GM21515 (cell line): Measurements from ENCODE around the gene SYNDIG1.
"Not testable (repeated sequence)": the region's sequence is repeated elsewhere in the genome, so short reads cannot be mapped to it uniquely, and the experiment has no call there.

Source experiments
- ATAC-seq: cut with Tn5 transposase; IDR thresholded peaks from one replicate; pipeline ENCODE4 v1.9.1; 2021; ENCODE audit not compliant: unreplicated experiment

Gene SYNDIG1

GRCh38 chr20:24491041-24491756 is 21.8 kb downstream of the SYNDIG1 start:
- ATAC-seq = no peak

DNA sequence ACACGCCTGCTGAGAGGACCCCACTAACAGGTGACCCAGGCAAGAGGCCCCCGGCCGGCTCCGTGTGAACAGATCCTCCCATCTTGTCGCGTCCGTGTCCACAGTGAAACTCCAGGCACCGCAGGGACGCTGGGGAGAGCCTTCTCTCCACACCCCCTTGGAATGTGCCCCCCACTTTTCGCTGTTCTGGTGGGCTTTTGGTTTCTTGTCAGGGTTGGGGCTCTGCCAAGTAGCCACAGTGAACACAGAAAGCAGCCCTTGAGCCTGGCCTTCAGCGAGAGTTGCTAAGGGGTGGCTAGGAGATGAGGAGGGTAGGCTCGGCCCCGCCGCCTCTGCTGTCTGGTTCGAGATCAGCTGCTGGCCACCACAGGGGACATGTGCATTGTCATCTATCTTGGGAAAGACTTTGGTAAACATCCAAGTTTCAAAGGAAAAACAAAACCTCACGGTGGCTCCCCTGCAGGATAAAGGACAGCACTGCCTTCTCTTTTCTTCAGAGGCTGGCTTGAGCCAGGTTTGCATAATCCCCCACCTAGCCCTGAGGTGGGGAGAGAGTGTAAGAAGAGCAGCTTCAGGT is 22.7 kb downstream of the SYNDIG1 start:
- ATAC-seq = no peak

- no peak for ATAC-seq
Measured at GRCh38 chr20:24492698-24493097, 23.3 kb downstream of the SYNDIG1 start.

DNA sequence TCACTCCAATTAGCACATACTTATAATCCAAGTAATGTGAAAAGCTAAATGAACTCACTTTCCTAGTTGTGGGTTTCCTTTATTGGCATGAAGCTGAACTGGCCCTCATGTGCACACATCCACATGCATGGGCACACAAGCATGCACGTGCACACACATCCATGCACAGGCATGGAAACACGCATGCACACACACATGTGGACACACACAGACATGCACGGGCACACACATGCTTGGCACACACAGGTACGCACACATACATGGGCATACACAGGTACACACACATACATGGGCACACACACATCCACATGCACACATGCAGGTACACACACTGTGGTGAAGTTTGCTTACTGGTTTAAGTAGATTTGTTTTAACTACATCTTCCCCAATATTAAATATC is 23.8 kb downstream of the SYNDIG1 start:
- ATAC-seq = no peak

GRCh38 chr20:24493661-24494459 is 24.4 kb downstream of the SYNDIG1 start:
- no peak for ATAC-seq

GRCh38 chr20:24494460-24494920 is 25.1 kb downstream of the SYNDIG1 start:
- no peak for ATAC-seq

DNA sequence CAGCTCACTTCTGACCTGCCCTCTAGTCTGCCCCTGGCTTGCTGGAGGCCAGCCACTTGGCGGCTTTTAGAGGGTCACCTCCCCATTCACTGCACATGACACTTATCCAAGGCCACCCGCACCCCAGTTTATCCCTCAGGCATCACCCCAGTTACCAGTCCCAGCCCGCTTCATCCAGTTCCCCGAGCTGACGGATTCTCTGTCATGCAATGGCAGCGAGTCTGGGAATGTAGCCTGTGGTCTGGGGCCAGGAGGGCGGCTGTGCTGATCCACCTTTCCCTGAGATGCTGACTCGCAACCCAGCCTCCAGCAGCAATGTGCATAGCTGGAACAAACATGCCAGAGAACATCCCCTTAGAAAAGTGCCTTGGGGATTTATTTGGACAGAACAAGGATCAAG is 25.8 kb downstream of the SYNDIG1 start:
- no peak for ATAC-seq

DNA sequence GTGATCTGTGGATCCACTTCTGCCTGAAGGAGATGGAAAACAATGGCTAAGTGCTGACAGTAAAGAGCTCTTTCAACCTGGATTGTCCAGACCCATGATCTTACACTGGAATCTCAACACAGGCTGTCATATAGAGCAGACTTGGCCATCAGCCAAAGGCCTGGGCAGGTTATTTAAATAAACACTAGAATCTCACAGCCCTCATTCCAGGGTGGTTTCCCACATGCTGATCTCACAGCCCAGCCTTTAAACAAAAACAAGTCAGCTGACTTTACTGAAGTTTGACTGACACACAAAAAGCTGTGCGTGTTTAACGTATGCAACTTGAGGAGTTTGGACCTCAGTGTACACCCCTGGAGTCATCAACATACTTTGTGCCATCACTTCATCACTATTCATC is 28.4 kb downstream of the SYNDIG1 start:
- ATAC-seq = no peak

DNA sequence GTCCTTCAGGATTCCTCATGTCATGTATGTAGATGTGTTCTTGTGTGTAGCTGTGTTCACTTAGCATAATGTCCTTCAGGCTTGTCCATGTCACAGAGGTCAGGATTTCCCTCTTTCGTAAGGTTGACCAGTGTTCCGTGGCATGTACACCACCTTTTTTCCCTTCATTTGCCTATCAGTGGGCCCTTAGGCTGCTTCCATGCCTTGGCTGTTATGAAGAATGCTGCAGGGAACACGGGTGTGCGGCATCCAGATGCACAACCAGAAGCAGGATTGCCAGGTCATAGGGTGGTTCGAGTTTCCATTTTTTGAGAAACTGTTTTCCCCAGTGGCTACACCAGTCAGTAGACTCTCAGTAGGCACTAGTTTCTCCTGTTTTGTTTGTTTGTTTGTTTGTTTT is 29.2 kb downstream of the SYNDIG1 start:
- ATAC-seq = no peak

DNA sequence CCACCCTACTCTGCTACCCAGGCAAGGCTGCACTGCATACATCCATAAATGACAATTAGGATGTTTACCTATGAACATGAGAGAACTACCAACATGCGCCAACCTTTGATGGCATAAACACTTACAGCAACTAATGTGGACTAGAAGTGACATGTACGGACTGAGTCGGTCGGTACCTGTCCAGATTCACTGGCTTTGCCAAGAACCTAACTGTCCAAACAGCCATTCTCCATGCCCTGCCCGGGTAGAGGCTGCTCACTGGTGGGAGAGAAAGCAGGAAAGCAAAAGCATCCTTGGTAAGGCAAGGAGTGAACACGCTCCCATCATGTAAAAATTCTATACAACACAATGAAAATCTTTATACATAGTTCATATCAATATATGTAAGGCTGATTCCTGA is 30.0 kb downstream of the SYNDIG1 start:
- ATAC-seq = no peak

DNA sequence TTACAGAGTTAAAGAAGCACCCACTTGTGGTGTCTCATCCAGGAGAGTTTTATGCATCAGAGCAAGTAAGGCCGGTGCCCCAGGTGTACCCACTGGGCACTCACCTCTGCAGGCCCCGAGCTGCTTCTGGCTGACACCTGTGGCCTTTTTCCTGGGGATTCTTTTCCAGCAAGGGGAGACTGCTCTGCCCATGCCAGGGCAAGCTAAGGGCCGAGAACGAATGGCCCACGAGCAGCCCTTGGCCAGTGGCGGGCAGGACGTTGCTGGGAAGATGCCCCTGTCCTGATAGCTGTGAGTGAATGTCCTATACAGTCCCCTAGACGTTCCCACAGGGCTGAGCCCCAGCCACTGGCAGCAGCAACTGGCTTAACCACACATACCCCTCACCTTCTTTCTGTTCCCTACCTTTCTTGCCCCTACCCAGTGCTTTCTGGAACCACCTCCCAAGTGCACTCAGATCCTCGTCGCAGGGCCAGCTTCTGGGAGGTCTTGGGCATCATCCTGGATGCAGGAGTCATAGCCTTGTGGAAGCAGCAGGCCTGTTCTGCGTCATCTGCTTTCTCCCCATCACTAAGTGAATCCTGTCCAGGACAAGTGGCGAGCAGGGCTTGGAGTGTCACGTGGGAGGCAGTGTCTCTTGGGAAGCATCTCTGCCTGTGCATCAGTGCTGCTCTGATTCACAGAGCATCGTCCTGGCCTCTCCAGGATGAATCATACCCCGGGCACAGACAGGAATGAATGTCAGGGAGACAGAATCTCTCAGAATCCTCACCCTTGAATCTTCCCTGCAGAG is 32.5 kb downstream of the SYNDIG1 start:
- ATAC-seq = no peak

GRCh38 chr20:24502661-24503060 is 33.2 kb downstream of the SYNDIG1 start:
- ATAC-seq = no peak

- ATAC-seq = no peak
Measured at GRCh38 chr20:24503352-24503931, 34.0 kb downstream of the SYNDIG1 start.

- ATAC-seq = no peak
Measured at GRCh38 chr20:24504331-24505285, 35.2 kb downstream of the SYNDIG1 start.

GRCh38 chr20:24506146-24506545 is 36.7 kb downstream of the SYNDIG1 start:
- no peak for ATAC-seq

- no peak for ATAC-seq
Measured at GRCh38 chr20:24506696-24507095, 37.3 kb downstream of the SYNDIG1 start.

GRCh38 chr20:24507182-24507853 is 37.9 kb downstream of the SYNDIG1 start:
- ATAC-seq = no peak

DNA sequence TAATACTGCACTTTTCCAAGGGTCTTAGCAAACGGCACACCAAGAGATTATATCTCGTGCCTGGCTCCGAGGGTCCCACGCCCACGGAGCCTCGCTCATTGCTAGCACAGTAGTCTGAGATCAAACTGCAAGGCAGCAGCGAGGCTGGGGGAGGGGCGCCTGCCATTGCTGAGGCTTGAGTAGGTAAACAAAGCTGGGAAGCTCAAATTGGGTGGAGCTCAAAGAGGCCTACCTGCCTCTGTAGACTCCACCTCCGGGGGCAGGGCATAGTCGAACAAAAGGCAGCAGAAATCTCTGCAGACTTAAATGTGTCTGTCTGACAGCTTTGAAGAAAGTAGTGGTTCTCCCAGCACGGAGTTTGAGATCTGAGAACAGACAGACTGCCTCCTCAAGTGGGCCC is 43.0 kb downstream of the SYNDIG1 start:
- ATAC-seq = not testable (repeated sequence)

GRCh38 chr20:24518515-24518914 is 49.1 kb downstream of the SYNDIG1 start:
- no peak for ATAC-seq
